Neural crest cell (in vitro differentiated cells): Measurements from ENCODE around the gene TEX14. TPM values are rescaled to one million over a fixed set of nuclear protein-coding genes. Genes with fewer than 3 reads are reported as not detected.
A peak's percentile ranks its signal among the peaks of the same experiment; 100 is the strongest.

Source experiments
- DNase-seq: peaks from one replicate; pipeline ENCODE4 v3.0.0; 2021; ENCODE audit warnings: low read depth, mixed read lengths, low spot score
- H3K27ac Mint-ChIP-seq: one replicate; pipeline ENCODE4 v1.8.0; 2021; ENCODE audit warnings: mild to moderate bottlenecking, mixed read lengths; ENCODE audit not compliant: unreplicated experiment
- H3K27me3 Mint-ChIP-seq: 2 replicates; pipeline ENCODE4 v1.8.0; 2021; ENCODE audit warnings: low read depth, mild to moderate bottlenecking, mixed read lengths
- H3K36me3 Mint-ChIP-seq: 2 replicates; pipeline ENCODE4 v1.8.0; 2021; ENCODE audit warnings: low read depth, mild to moderate bottlenecking, mixed read lengths
- H3K4me1 Mint-ChIP-seq: 2 replicates; pipeline ENCODE4 v1.8.0; 2021; ENCODE audit warnings: mixed read lengths
- H3K4me3 Mint-ChIP-seq: one replicate; pipeline ENCODE4 v1.8.0; 2021; ENCODE audit warnings: mild to moderate bottlenecking, mixed read lengths
- H3K9me3 Mint-ChIP-seq: 2 replicates; pipeline ENCODE4 v1.8.0; 2021; ENCODE audit warnings: mixed read lengths
- CTCF ChIP-seq: fragments of 200-600 bp; sonication (generic); conservative IDR thresholded peaks from 2 replicates; pipeline ENCODE4 v1.5.0; 2021; ENCODE audit warnings: antibody characterized with exemption, mild to moderate bottlenecking
- long read RNA-seq: library from polyadenylated mRNA; unstranded; transcript quantifications from one replicate; pipeline ENCODE4 v2.0.0, GENCODE V29; 2020
- total RNA-seq: library from RNA; stranded (reverse); gene quantifications from 2 replicates; pipeline ENCODE4 v1.2.1, GENCODE V29; 2021

TEX14 gene
- 0.21 and 0.48 TPM in 2 replicates for total RNA-seq
- long read RNA-seq, partial matches to known transcripts, result 0 of 2 reads
- long read RNA-seq, other reads (novel, unspliced or antisense), result 2 of 2 reads

DNA sequence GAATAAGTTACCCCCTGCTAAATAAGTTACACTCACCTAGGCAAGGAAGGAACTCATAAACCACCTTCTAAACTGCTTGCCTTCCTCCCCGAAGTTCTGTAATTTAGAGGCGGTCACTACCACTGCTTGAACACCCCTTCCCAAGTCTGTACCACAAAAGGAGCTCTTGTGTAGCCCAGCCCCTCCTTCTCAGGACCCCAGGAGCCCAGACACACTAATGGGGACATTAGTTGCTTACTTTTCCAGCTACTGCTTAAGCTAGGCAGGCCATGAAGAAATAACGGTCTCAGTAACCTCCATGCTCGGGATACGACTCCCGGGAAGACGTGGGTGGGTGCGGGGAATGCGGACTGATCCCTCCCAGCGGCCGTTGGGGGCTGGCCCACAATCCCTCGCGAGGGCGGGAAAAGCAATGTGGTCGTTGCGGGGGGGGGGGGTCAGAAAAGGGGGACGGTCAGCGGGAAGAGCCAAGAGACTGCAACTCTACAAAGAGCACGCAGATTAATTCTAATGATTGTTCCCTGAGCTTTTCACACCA is at the start of gene TEX14:
Gene TEX14, minus strand, starts transcription at position 345 of the 538 bp plus-strand sequence. CDS start 40,044 bp downstream, outside the sequence.
- H3K27ac Mint-ChIP-seq, result peak within 1 kb of the TSS; percentile 92
- H3K9me3 Mint-ChIP-seq, result no peaks in the 10 kb centered on the region
- DNase-seq, result no peak
- peak within 1 kb of the TSS; percentile 88 for H3K4me3 Mint-ChIP-seq
- H3K27me3 Mint-ChIP-seq, result no peaks in the 10 kb centered on the region
- H3K36me3 Mint-ChIP-seq, result no peaks in the 10 kb centered on the region
- no peak for TF ChIP-seq CTCF
- H3K4me1 Mint-ChIP-seq, result peaks cover 25% of the 10 kb centered on the region

DNA sequence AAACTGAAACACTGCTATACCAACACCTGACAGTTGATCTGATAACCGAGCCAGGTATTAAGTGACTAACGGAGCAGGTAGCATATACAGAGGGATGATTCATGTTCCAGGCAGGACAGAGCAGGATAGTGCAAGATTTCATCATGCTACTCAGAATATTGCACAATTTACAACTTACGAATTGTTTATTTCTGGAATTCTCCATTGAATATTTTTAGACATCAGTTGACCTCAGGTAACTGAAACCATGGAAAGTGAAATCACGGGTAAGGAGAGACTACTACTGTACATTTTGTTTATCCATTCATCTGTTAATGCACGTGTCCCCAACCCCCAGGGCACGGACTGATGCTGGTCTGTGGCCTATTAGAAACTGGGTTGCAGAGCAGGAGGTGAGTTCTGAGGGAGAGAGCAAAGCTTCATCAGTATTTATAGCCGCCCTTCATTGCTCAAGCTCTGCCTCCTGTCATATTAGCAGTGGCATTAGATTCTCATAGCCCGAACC is 49.3 kb upstream of the TEX14 start:
- Mint-ChIP-seq H3K27me3 (no peaks in the 10 kb centered on the region), H3K4me1 (no peaks in the 10 kb centered on the region), H3K4me3 (no peak overlapping the region), H3K9me3 (no peaks in the 10 kb centered on the region), H3K36me3 (no peaks in the 10 kb centered on the region), H3K27ac (no peak overlapping the region)
- no peak for DNase-seq
- TF ChIP-seq CTCF, result no peak

DNA sequence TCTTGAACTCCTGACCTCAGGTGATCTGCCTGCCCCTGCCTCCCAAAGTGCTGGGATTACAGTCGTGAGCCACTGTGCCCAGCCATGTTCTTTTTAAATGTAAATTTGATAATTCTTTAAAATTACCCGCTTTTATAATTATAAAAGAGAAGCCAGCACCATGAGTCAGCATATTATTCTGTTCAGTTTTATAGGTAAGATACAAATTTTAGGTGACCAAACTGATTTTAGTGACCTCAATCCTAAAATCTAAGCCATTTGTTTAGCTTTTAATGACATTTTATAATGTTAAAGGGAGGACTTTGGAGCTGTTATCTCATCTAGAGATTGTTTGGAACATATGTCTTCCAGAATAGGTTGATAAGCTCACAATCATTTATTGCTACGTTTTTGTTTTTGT is 43.0 kb upstream of the TEX14 start:
- Mint-ChIP-seq H3K4me3 (no peak overlapping the region), H3K27me3 (no peaks in the 10 kb centered on the region), H3K27ac (no peak overlapping the region), H3K36me3 (no peaks in the 10 kb centered on the region), H3K9me3 (no peaks in the 10 kb centered on the region), H3K4me1 (no peaks in the 10 kb centered on the region)
- TF ChIP-seq CTCF, result no peak
- no peak for DNase-seq

DNA sequence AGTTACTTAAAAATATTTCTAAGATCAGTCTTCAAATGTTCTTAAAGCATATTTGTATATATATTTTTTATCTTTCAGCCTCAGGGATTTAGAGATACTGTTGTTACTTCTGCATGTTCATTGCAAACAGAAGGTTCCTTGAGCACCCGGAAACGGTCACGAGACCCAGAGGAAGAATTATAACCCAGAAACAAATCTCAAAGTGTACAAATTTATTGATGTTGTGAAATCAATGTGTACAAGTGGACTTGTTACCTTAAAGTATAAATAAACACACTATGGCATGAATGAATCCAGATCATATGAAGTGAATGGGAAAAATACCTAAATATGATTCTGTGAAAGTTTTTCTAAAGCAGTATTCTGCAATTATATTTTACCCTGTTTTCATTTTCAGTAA is 42.2 kb upstream of the TEX14 start:
- no peaks in the 10 kb centered on the region for H3K4me1 Mint-ChIP-seq
- no peak overlapping the region for H3K27ac Mint-ChIP-seq
- no peak for DNase-seq
- TF ChIP-seq CTCF, result no peak
- no peaks in the 10 kb centered on the region for H3K9me3 Mint-ChIP-seq
- H3K36me3 Mint-ChIP-seq, result no peaks in the 10 kb centered on the region
- H3K27me3 Mint-ChIP-seq, result no peaks in the 10 kb centered on the region
- H3K4me3 Mint-ChIP-seq, result no peak overlapping the region

- no peak for DNase-seq
- TF ChIP-seq CTCF, result no peak
- Mint-ChIP-seq H3K27me3 (no peaks in the 10 kb centered on the region), H3K36me3 (peaks cover 2% of the 10 kb centered on the region), H3K4me1 (no peaks in the 10 kb centered on the region), H3K4me3 (no peak overlapping the region), H3K27ac (no peak overlapping the region), H3K9me3 (no peaks in the 10 kb centered on the region)
These were observed 39.1 kb upstream of the TEX14 start for GRCh38 chr17:58730937-58731336.
